Activated B cell treated with CpG ODN at 0.5 μM for 24 hours (primary cell): Measurements from ENCODE around the gene ENG. TPM values are rescaled to one million over a fixed set of nuclear protein-coding genes. Genes with fewer than 3 reads are reported as not detected.
A peak's percentile ranks its signal among the peaks of the same experiment; 100 is the strongest.

Source experiments
- ATAC-seq: fragments of 200-7000 bp; cut with Tn5 transposase; one replicate; pipeline ENCODE4 v1.10.0; 2021; ENCODE audit warnings: low read depth, mild to moderate bottlenecking, moderate library complexity
- CTCF ChIA-PET: fragments of 350-600 bp; sonication (Branson Sonifier 250); formaldehyde crosslinking; loops from one replicate; lab custom pipeline; 2021; ENCODE audit warnings: antibody characterized with exemption; lab: Charles Lee
- POLR2A ChIA-PET: fragments of 350-600 bp; sonication (Branson Sonifier 250); formaldehyde crosslinking; loops from one replicate; lab custom pipeline; 2021; ENCODE audit warnings: antibody characterized with exemption; lab: Charles Lee
- DNase-seq: peaks from one replicate; pipeline ENCODE4 v3.0.0; 2022
- H3K27ac Mint-ChIP-seq: one replicate; pipeline ENCODE4 v1.8.0; 2020; ENCODE audit warnings: mixed read lengths
- H3K27me3 Mint-ChIP-seq: one replicate; pipeline ENCODE4 v1.8.0; 2021; ENCODE audit warnings: mixed read lengths
- H3K36me3 Mint-ChIP-seq: one replicate; pipeline ENCODE4 v1.8.0; 2021; ENCODE audit warnings: low read depth, mixed read lengths
- H3K4me1 Mint-ChIP-seq: one replicate; pipeline ENCODE4 v1.8.0; 2021; ENCODE audit warnings: mixed read lengths
- H3K4me3 Mint-ChIP-seq: one replicate; pipeline ENCODE4 v1.8.0; 2020; ENCODE audit warnings: mild to moderate bottlenecking, mixed read lengths
- H3K9me3 Mint-ChIP-seq: one replicate; pipeline ENCODE4 v1.8.0; 2020; ENCODE audit warnings: mixed read lengths
- intact Hi-C: fragments of 100-400 bp; cut with micrococcal nuclease; formaldehyde crosslinking; loops from one replicate; pipeline ENCODE4 v1.15.1; 2024
- total RNA-seq: library from RNA; stranded (reverse); gene quantifications from 2 replicates; pipeline ENCODE4 v1.2.3, GENCODE V29; 2022
- TF ChIP-seq, protein P1 (sequence below): fragments of 200-600 bp; IDR thresholded peaks from one replicate; pipeline ENCODE4 v1.8.0; 2022; ENCODE audit warnings: antibody characterized with exemption, mild to moderate bottlenecking

ENG gene
- total RNA-seq, 1 donor from 2014 or later = 6.1 TPM

DNA sequence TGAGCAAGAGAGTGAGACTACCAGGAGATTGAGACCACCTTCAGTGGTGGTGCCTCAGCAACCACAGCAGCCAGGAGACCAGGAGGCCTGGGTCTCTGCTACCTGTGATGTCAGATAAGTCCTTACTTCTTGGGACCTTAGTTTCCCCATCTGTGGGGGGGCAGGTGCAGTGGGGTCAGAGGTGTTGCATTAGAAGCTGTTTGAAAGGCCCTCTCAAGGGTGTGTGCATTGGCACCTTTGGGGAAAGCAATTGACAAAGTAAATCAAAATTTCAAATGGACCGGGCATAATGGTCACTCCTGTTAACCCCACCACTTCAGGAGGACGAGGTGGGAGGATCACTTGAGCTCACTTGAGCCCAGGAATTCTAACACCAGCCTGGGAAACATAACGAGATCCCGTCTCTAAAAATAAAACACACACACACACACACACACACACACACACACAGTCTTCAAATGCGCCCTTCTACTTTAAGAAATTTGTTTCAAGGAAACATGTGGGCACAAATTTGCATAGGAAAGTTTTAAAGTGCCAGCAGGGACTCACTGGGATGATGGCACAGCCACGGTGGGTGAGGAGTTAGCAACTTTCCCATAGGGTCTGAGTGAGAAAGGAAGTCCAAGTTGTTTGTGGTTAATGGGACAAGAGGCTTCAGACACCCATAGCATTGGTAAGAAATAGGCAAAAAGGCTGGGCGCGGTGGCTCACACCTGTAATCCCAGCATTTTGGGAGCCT lies 24.4 kb upstream of the ENG start:
- no peak overlapping the region for H3K4me3 Mint-ChIP-seq
- H3K27ac Mint-ChIP-seq = peak overlapping the region; percentile 54
- H3K9me3 Mint-ChIP-seq = no peaks in the 10 kb centered on the region
- H3K36me3 Mint-ChIP-seq = no peaks in the 10 kb centered on the region
- no peaks in the 10 kb centered on the region for H3K27me3 Mint-ChIP-seq
- DNase-seq (no peak), ATAC-seq (no peak)
- H3K4me1 Mint-ChIP-seq = peaks cover 32% of the 10 kb centered on the region
- POLR2A ChIA-PET = interaction anchor here (0.7 to 1.0 kb wide), 5 partner anchors 9 to 37 kb away, joined by 3 to 6 read pairs (median 3); no protein-coding TSS in a partner anchor
- CTCF ChIA-PET = interaction anchor here (1.4 kb wide), 1 partner anchor 9 kb away, joined by 5 read pairs; no protein-coding TSS in a partner anchor
- intact Hi-C loops = no loop called here
- TF ChIP-seq, protein P1, sequence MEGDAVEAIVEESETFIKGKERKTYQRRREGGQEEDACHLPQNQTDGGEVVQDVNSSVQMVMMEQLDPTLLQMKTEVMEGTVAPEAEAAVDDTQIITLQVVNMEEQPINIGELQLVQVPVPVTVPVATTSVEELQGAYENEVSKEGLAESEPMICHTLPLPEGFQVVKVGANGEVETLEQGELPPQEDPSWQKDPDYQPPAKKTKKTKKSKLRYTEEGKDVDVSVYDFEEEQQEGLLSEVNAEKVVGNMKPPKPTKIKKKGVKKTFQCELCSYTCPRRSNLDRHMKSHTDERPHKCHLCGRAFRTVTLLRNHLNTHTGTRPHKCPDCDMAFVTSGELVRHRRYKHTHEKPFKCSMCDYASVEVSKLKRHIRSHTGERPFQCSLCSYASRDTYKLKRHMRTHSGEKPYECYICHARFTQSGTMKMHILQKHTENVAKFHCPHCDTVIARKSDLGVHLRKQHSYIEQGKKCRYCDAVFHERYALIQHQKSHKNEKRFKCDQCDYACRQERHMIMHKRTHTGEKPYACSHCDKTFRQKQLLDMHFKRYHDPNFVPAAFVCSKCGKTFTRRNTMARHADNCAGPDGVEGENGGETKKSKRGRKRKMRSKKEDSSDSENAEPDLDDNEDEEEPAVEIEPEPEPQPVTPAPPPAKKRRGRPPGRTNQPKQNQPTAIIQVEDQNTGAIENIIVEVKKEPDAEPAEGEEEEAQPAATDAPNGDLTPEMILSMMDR = no peak

DNA sequence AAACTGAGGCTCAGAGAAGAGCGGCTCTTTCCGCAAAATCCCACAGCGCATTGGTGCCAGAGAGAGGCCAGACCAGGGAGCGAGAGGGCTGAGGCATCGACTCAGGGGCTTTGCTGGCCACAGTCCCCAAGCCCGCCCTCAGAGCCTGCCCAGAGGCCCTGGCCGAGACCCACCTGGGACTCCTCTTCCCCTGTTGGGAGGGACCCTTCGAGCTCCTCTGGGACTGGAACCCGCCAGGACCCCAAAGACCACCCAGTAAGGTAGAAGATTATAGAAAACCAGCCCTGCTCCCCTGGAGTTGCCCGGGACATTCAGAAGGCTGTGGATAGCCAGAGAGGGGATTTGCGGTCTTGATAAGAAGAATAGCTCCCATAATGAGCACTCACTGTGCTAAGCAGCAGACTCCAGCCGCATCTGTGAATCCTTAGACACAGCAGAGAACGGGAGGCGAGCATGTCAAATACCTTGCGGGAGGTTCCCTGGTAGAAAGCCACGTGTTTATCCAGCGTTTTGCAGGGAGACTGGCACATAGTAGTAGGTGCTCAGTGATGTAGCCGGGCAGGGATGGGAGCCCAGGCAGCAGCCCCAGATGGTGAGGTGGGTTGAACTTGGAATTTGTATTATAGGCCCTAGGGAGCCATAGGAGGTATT lies 23.7 kb upstream of the ENG start:
- CTCF ChIA-PET = interaction anchor here (1.4 kb wide), 1 partner anchor 9 kb away, joined by 5 read pairs; no protein-coding TSS in a partner anchor
- no peaks in the 10 kb centered on the region for H3K9me3 Mint-ChIP-seq
- no peaks in the 10 kb centered on the region for H3K27me3 Mint-ChIP-seq
- DNase-seq (no peak), ATAC-seq (no peak)
- peak overlapping the region; percentile 52 for H3K4me3 Mint-ChIP-seq
- POLR2A ChIA-PET = interaction anchor here (0.8 to 1.0 kb wide), 2 partner anchors 8 to 38 kb away, joined by 3 read pairs; no protein-coding TSS in a partner anchor
- intact Hi-C loops = no loop called here
- no peak overlapping the region for H3K27ac Mint-ChIP-seq
- no peaks in the 10 kb centered on the region for H3K36me3 Mint-ChIP-seq
- H3K4me1 Mint-ChIP-seq = peaks cover 32% of the 10 kb centered on the region
- TF ChIP-seq, protein P1 = no peak

DNA sequence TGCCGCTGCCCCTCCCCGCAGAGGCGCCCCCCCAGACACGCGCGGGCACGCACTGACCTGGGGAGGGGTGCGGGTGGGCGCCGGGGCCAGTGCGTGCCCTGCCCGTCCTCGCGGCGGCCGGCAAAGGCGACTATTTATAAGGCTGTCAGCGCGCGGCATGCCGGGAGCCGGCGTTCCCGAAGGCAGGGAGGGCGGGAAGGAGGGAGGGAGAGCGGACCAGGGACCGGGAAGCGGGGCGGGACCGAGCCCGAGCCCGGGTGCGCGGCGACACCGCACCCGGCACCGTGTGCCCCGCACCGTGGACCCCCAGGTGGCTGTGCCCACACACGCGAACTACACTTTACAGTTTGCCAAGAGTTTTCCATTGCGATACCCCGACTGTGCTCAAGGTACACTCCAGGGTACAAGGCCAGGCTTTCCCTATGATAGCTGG lies 23.1 kb upstream of the ENG start, which contains the start of gene AK1:
Gene AK1 (minus strand): TSS at position 110 of the 433 bp plus-strand sequence. CDS start 3,058 bp downstream, outside the sequence.
- ATAC-seq = peak; percentile 5
- ChIA-PET POLR2A (interaction anchor here (0.8 to 1.0 kb wide), 2 partner anchors 8 to 39 kb away, joined by 3 read pairs; no protein-coding TSS in a partner anchor), CTCF (interaction anchor here (1.4 kb wide), 1 partner anchor 8 kb away, joined by 5 read pairs; no protein-coding TSS in a partner anchor)
- DNase-seq = no peak
- H3K27ac Mint-ChIP-seq = no peak within 1 kb of the TSS
- intact Hi-C loops = no loop called here
- H3K9me3 Mint-ChIP-seq = no peaks in the 10 kb centered on the region
- H3K4me3 Mint-ChIP-seq = peak within 1 kb of the TSS; percentile 62
- TF ChIP-seq, protein P1 = no peak
- no peaks in the 10 kb centered on the region for H3K27me3 Mint-ChIP-seq
- H3K4me1 Mint-ChIP-seq = peaks cover 28% of the 10 kb centered on the region
- H3K36me3 Mint-ChIP-seq = no peaks in the 10 kb centered on the region

- POLR2A ChIA-PET = no interaction called here
- no peaks in the 10 kb centered on the region for H3K36me3 Mint-ChIP-seq
- intact Hi-C loops = no loop called here
- peaks cover 25% of the 10 kb centered on the region for H3K4me1 Mint-ChIP-seq
- H3K9me3 Mint-ChIP-seq = no peaks in the 10 kb centered on the region
- no peaks in the 10 kb centered on the region for H3K27me3 Mint-ChIP-seq
- no peak overlapping the region for H3K27ac Mint-ChIP-seq
- peak; percentile 28 for ATAC-seq
- TF ChIP-seq, protein P1 = no peak
- H3K4me3 Mint-ChIP-seq = peak overlapping the region; percentile 62
- DNase-seq = no peak
- CTCF ChIA-PET = interaction anchor here (0.8 to 1.4 kb wide), 2 partner anchors 7 to 14 kb away, joined by 3 to 5 read pairs; no protein-coding TSS in a partner anchor
Observed at GRCh38 chr9:127876764-127877562, 22.5 kb upstream of the ENG start.
